ENCODE results near the gene CAMLG. TPM values are rescaled to one million over a fixed set of nuclear protein-coding genes. Genes with fewer than 3 reads are reported as not detected.

Gene CAMLG
- total RNA-seq, 2 donors from 2014 or later = 26.5 to 31.6 TPM

DNA sequence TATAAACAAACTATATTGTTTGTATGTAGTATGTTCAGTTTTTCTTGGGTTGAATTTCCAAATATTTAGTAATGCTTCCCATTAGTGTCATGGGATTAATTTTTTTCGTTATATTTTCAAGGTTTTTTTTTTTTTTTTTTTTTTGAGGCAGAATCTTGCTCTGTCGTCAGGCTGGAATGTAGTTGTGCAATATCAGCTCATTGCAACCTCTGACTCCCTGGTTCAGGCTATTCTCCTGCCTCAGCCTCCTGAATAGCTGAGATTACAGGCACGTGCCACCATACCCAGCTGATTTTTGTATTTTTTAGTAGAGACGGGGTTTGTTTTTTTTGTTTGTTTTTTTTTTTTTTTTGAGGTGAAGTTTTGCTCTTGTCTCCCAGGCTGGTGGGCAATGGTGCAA is 30.9 kb downstream of the CAMLG start:
- intact Hi-C loops (cut with DNase I) = no loop called here
- no peak for DNase-seq (ENCODE audit: low spot score)

DNA sequence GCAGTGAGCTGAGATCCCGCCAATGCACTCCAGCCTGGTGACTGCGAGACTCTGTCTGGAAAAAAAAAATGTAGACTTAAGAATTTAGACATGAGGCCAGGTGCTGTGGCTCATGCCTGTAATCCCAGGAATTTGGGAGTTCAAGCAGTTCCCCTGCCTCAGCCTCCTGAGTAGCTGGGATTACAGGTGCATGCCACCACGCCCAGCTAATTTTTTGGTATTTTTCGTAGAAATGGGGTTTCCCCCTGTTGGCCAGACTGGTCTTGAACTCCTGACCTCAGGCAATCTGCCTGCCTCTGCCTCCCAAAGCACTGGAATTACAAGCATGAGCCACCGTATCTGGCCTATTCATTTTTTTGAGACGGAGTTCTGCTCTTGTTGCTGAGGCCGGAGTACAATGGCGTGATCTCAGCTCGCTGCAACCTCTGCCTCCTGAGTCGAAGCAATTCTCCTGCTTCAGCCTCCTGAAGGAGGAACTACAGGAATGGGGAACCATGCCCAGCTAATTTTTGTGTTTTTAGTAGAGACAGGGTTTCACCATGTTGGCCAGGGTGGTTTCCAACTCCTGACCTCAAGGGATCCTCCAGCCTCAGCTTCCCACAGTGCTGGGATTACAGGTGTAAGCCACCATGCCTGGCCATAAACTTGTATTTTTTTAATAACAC is 34.2 kb downstream of the CAMLG start:
- no peak for DNase-seq (ENCODE audit: low spot score)
- intact Hi-C loops (cut with DNase I) = no loop called here

DNA sequence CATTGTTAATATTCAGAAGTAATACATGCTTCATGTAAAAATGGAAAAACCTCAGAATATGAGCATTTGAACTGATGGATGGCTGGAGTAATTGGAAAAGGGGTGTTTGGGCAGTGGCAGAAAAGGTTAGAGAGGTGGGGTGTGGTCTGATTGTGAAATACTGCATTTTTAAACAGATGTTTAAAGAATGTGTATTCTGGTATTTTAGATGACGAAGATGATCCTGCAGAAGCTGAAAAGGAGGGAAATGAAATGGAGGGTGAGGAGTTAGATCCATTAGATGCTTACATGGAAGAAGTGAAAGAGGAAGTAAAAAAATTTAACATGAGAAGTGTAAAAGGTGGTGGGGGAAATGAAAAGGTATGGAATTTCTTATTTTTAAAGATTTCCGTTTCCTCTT is 39.0 kb downstream of the CAMLG start:
- intact Hi-C loops (cut with DNase I) = no loop called here
- DNase-seq (ENCODE audit: low spot score) = no peak

DNA sequence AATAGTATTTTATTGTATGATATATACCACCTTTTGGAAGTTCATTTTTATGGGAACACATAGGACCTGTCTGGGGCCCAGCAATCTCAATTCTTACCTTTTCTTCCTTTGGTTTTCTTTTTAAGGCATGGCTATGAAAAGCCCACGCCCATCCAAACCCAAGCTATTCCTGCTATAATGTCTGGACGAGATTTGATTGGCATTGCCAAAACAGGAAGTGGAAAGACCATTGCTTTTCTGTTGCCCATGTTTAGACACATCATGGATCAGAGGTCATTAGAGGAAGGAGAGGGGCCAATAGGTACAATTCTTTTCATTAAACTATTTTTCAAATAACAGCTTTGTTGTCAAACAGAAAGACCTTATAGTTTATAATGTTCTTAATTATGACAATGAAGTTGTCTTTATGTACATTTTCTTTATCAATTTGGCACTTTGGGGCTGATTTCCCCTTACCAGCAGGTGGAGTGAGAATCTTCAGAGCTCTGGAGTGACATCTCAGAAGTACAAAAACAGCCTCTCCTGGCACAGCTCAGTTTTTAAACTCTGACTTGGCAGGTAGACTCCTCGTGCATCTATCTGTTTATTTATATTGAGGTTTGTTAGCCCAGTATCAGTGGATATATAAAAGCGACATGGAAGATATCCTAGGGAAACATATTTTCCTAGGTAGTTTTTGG is 46.0 kb downstream of the CAMLG start:
- intact Hi-C loops (cut with DNase I) = no loop called here

DNA sequence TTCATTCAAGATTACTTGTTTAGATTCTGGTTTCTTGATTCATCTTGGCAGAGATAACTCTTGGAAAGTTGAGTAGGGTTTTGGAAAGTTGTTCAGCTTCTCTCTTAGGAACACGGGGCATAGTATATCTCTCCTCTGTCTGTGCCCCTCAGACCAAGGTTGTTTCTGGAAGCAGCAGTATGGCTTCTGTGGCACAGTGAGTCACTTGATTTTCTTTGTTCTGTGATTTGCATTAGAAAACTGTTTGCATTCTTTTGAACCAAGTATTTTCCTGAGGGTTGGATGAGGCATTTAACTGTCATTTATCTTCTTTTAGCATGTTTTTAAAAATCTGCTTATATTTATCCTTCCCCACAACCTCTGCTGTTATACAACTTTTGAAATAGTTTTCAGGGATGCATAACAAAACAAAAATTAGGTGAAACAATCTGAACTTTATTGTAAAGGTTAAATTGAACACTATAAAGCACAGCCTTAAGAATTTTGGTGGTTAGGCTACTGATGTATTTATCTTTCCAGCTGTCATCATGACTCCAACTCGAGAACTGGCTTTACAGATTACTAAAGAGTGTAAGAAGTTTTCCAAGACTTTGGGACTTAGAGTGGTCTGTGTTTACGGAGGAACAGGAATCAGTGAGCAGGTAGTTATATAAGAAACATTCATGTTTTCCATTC is 46.7 kb downstream of the CAMLG start:
- intact Hi-C loops (cut with DNase I) = no loop called here
- DNase-seq (ENCODE audit: low spot score) = no peak

More for the DNA sequence above, 46.0 kb downstream of the CAMLG start:
- no peak for DNase-seq (ENCODE audit: low spot score)

DNA sequence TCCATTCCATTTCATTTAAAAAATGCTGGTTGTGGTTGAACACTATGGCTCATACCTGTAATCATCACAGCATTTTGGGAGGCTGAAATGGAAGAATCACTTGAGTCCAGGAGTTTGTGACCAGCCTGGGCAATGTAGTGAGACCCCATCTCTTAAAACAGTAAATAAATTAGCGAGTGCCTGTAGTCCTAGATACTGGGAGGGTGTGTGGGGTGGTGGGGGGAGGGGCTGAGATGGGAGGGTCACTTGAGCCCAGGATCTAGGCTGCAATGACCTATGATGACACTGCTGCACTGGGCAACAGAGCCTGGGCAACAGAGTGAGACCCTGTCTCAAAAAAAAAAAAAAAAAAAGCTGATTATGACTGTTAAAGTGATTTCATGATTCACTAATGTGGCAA is 49.3 kb downstream of the CAMLG start:
- intact Hi-C loops (cut with DNase I) = no loop called here
- DNase-seq (ENCODE audit: low spot score) = no peak

DNA sequence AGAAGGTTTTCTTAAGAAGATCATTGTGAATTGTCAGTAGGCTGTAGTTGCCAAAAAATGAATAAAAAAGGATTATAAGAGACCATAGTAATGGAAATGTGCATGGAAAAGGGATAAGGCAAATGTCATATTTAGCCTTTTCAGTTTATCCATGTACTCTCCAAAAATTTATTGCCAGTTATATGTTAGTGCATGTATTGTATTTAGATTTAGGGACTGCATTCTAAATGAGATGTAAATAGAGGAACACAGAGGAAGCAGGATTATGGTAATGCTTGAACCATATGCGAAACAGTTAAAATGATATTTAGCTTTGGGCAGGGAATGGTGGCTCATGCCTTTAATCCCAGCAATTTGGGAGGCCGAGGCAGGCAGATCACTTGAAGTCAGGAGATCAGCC is 53.2 kb downstream of the CAMLG start:
- intact Hi-C loops (cut with DNase I) = no loop called here
- DNase-seq (ENCODE audit: low spot score) = no peak

DNA sequence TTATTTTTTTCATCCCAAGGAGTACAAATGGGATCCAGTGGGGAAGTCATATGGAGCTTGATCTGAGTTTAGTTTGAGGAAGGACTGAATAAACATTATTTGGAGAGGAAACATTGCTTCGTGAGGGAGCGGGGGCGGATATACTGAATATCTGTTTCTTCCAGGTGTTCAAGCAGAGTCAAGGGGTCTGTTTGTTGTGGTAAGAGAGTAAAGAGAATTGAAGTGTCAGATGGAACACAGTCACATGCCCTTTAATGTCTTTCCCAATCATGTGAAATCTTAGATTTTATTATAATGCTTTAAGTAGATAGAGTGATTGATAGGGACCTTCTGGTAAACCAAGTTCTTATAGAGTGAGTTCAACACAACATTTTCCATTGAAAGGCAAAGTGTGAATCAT is 53.9 kb downstream of the CAMLG start:
- intact Hi-C loops (cut with DNase I) = no loop called here
- no peak for DNase-seq (ENCODE audit: low spot score)

DNA sequence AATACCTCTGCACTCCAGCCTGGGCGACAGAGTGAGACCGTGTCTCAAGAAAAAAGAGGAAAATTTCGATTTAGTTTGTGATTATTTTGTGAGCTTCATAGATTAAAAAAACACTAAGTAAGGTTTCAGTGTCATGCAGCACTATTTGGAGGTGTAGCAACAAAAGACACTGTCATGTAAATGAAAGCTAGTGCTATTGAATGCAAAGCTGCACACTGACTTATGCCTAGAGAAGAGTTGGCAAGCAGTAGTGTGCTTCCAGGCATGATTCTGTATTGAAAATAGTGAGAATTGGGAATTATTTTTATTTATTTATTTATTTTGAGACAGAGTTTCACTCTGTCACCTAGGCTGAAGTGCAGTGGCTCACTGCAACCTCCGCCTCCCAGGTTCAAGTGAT is 54.8 kb downstream of the CAMLG start:
- DNase-seq (ENCODE audit: low spot score) = no peak
- intact Hi-C loops (cut with DNase I) = no loop called here

DNA sequence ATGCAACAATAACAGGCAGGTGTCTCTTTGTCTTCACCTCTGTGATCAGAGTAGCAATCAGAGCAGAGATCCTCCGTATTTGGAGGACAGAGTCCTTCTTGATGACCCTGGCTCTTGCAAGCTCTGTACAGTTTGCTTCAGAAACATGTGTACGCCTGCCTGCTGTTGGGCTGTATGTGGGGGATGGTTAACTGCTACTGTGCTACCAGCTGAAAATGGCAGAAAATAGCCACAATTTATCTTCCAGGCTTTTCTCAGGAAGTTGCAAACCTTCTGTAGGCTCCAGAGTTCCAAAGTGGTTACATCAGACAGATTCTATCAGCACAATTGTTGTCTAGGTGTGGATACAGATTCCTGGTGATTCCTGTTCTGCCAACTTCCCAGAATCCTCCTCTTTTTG is 55.7 kb downstream of the CAMLG start:
- intact Hi-C loops (cut with DNase I) = no loop called here
- DNase-seq (ENCODE audit: low spot score) = no peak

DNA sequence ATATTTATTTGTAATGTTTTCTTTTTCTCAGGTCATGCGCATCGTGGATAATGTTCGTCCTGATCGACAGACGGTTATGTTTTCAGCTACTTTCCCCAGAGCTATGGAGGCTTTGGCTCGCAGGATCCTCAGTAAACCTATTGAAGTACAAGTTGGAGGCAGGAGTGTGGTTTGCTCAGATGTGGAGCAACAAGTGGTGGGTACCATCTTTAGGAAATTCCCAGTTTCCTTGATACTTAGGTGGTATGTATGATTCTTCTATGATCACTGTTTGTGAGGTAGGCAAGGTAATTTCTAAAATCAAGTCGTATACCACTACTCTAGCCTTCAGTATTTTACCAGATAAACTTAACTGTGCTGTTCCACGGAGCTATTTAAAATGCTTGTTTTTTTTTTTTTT is 56.5 kb downstream of the CAMLG start:
- intact Hi-C loops (cut with DNase I) = no loop called here
- no peak for DNase-seq (ENCODE audit: low spot score)

DNA sequence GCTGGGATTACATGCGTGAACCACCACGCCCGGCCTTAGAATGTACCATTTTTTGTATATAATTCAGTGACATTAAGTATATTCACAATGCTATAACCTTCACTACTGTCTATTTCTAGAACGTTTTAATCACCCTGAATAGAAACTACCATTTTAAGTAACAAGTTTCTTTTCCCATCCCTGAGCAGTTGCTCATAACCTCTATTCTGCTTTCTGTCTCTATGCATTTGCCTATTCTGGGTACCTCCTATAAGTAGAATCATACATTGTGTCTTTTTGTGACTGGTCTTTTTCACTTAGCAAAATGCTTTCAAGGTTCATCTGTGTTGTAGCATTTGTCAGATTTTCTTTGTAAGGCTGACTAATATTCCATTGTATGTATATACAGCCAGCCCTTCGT is 60.1 kb downstream of the CAMLG start:
- no peak for DNase-seq (ENCODE audit: low spot score)
- intact Hi-C loops (cut with DNase I) = no loop called here

Other genes with a start within 250 kb of the CAMLG start
- gene JADE2, start 212.9 kb upstream of the CAMLG start, total RNA-seq = 10 to 100 TPM; 38.4 to 41.1 TPM
- 10 to 100 TPM; 64.6 to 70.1 TPM for gene SAR1B, start 105.7 kb upstream of the CAMLG start, total RNA-seq
- 10 to 100 TPM; 22.2 to 27.4 TPM for gene SEC24A, start 89.8 kb upstream of the CAMLG start, total RNA-seq
- 10 to 100 TPM; 38.7 to 38.9 TPM for gene DDX46, start 20.2 kb downstream of the CAMLG start, total RNA-seq
- gene C5orf24, start 107.4 kb downstream of the CAMLG start, total RNA-seq = 10 to 100 TPM; 53.1 to 58.7 TPM
- gene TXNDC15, start 135.8 kb downstream of the CAMLG start, total RNA-seq = 100 to 1,000 TPM in 1 of 2 donors, 10 to 100 TPM in 1; 76.7 to 103 TPM
- gene PCBD2, start 166.6 kb downstream of the CAMLG start, total RNA-seq = 1 to 10 TPM; 7.4 to 8.8 TPM
- gene CATSPER3, start 229.4 kb downstream of the CAMLG start, total RNA-seq = under 1 TPM in 1 of 2 donors, not detected in 1; 0.43 TPM